ENCODE measurements around the gene AS3MT.

Gene AS3MT

GRCh38 chr10:102856758-102857424, 12.4 kb upstream of the AS3MT start:
- peak; percentile 19 for DNase-seq

GRCh38 chr10:102859911-102860310, 9.4 kb upstream of the AS3MT start:
- DNase-seq = no peak

GRCh38 chr10:102863660-102864059, 5.6 kb upstream of the AS3MT start:
- DNase-seq = no peak

- no peak for DNase-seq
Measured at GRCh38 chr10:102865620-102866019, 3.6 kb upstream of the AS3MT start.

GRCh38 chr10:102868911-102869257, 386 bp upstream of the AS3MT start:
- DNase-seq = peak; percentile 34

GRCh38 chr10:102870221-102870620, 951 bp downstream of the AS3MT start:
- DNase-seq = no peak

GRCh38 chr10:102872163-102872562, 2.9 kb downstream of the AS3MT start:
- peak; percentile 51 for DNase-seq

- no peak for DNase-seq
Measured at GRCh38 chr10:102876747-102877153, 7.5 kb downstream of the AS3MT start.

- no peak for DNase-seq
Measured at GRCh38 chr10:102878629-102879028, 9.4 kb downstream of the AS3MT start.

- no peak for DNase-seq
Measured at GRCh38 chr10:102880256-102880655, 11.0 kb downstream of the AS3MT start.

GRCh38 chr10:102888048-102888447, 18.8 kb downstream of the AS3MT start:
- DNase-seq = no peak

GRCh38 chr10:102894466-102895213, 25.4 kb downstream of the AS3MT start:
- DNase-seq = no peak

GRCh38 chr10:102900006-102900405, 30.7 kb downstream of the AS3MT start:
- DNase-seq = no peak

GRCh38 chr10:102904346-102904745, 35.1 kb downstream of the AS3MT start:
- DNase-seq = no peak

GRCh38 chr10:102906507-102906906, 37.2 kb downstream of the AS3MT start:
- no peak for DNase-seq

- no peak for DNase-seq
Measured at GRCh38 chr10:102914781-102915180, 45.5 kb downstream of the AS3MT start.

GRCh38 chr10:102916173-102916572, 46.9 kb downstream of the AS3MT start:
- DNase-seq = no peak

- peak; percentile 57 for DNase-seq
Measured at GRCh38 chr10:102917314-102917961, 48.2 kb downstream of the AS3MT start.

- peak; percentile 100 for DNase-seq
Measured at GRCh38 chr10:102917962-102918816, 48.9 kb downstream of the AS3MT start, which contains the start of gene CNNM2. Gene CNNM2 (plus strand): TSS chr10:102918294. CDS start chr10:102918481, 187 bp downstream.

GRCh38 chr10:102918817-102919245, 49.6 kb downstream of the AS3MT start:
- DNase-seq = no peak

- DNase-seq = no peak
Measured at GRCh38 chr10:102919246-102919959, 50.1 kb downstream of the AS3MT start.
